IPS-NIHi7 (cell line): ENCODE measurements around the gene CARD11.
"Not testable (repeated sequence)": the region's sequence is repeated elsewhere in the genome, so short reads cannot be mapped to it uniquely, and the experiment has no call there.

ENCODE experiments used
- DNase-seq: peaks from one replicate; pipeline ENCODE4 v3.0.0; 2012; ENCODE audit warnings: mixed read lengths; ENCODE audit errors: extremely low spot score

CARD11 gene

GRCh38 chr7:2964208-2964607, 79.5 kb downstream of the CARD11 start:
- DNase-seq = no peak

DNA sequence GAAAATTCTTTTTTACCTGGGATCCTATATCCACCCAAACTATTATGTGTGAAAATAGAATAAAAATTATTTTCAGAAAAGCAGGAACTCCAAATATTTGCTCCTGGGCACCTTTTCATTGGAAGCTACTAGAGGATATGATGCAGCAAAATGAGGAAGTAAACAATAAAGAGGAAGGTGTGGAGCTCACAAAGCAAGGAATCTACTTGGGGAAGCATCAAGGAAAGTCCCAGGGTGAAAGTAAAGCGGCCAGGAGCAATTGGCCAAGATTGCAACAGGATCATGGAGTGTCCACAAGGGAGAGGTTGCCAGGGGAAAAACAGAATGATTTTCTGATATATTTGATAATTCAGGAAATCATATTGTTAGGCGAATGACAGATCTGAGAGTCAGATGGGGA, 80.8 kb downstream of the CARD11 start:
- no peak for DNase-seq

DNA sequence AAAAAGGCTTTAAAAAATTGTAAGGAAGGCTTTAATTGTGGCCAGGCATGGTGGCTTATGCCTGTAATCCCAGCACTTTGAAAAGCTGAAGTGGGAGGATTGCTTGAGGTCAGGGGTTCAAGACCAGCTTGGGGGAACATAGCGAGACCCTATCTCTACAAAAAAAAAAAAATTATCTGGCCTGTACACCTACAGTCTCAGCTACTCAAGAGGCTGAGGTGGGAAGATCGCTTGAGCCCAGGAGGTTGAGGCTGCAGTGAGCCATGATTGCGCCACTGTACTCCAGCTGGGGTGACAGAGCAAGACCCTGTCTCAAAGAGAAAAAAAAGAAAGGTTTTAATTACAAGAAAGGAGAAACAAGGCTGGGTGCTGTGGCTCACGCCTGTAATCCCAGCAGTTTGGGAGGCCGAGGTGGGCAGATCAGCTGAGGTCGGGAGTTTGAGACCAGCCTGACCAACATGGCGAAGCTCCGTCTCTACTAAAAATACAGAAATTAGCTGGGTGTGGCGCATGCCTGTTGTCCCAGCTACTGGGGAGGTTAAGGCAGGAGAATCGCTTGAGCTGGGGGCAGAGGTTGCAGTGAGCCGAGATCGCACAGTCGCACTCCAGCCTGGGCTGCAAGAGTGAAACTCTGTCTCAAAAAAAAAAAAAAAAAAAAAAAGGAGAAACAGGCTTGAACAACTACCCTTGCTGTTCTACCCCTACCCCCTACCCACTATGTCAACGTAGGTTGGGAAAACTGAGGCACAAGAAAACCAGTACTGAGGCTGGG, 83.7 kb downstream of the CARD11 start:
- no peak for DNase-seq

- no peak for DNase-seq
Measured at GRCh38 chr7:2959103-2959680, 84.5 kb downstream of the CARD11 start.

DNA sequence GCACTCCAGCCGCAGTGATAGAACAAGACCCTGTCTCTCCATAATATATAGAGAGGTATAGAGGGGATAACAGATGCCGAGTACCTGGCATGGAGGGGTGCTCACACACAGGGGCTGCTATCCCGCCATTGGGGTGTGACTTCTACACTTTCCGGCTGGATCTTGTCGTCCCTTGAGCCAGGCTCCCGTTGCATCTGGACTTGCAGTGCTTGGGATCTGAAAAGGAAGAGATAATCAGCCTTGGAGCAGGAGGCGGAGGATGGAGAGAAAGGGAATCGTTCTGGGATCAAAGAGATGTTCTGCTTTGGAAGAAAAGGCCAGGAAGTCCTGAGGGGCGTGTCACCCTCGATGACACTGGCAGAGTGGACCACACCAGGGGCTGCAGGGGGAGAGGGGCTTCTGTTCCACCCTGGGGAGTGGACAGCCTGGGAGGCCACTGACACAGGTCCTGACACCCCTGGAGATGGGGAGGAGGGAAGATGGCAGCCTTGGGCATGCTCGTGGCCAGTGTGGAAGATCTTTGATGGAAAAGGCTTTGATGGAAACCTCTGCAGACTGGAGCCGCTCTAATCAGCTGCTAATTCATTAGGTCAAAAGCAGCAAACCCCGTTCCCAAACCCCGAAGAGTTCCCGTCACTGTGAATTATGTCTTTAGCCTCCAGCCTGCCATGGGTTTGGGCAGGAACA, 85.1 kb downstream of the CARD11 start:
- DNase-seq = no peak

DNA sequence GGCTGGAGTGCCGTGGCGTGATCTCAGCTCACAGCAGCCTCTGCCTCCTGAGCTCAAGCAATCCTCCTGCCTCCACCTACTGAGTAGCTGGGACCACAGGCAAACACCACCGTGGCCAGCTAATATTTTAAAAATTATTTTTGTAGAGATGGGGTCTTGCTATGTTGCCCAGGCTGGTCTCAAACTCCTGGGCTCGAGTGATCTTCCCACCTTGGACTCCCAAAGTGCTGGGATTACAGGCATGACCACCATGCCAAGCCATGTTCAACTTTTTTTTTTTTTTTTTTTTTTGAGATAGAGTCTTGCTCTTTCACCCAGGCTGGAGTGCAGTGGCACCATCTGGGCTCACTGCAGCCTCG, 86.3 kb downstream of the CARD11 start:
- DNase-seq = not testable (repeated sequence)

- DNase-seq = no peak
Measured at GRCh38 chr7:2956526-2957368, 86.9 kb downstream of the CARD11 start.

DNA sequence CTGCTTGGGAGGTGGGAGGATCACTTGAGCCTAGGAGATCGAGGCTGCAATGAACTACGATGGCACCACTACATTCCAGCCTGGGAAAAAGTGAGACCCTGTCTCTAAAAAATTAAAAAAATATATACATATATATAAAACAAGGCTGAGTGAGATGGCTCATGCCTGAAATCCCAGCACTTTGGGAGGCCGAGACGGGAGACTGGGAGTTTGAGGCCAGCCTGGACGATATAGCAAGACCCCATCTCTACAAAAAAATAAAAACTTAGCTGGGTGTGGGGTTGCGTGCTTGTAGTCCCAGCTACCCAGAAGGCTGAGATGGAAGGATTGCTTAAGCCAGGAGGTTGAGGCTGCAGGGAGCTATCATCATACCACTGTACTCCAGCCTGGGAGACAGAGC, 87.6 kb downstream of the CARD11 start:
- no peak for DNase-seq

DNA sequence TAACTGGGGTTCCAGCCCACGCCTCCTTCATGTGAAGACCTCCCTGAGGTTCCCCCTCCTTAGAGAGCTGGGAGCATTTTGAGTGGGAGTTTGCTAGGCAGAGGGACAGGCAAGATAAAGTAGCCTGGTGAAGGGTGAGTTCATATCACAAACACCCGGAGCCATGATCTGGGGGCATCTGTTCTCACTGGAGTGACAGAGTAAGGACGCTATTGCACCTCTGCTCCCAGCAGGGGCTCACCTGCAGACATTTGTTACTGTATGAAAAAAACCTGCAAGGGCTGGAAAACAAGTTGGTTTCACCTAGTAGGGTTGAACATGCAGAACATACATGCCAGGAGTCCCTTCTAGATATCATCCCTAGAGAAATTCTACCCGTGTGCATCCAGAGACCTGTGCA, 88.4 kb downstream of the CARD11 start:
- DNase-seq = no peak

- DNase-seq = no peak
Measured at GRCh38 chr7:2954433-2954853, 89.2 kb downstream of the CARD11 start.

- DNase-seq = no peak
Measured at GRCh38 chr7:2953588-2954407, 89.9 kb downstream of the CARD11 start.

- DNase-seq = no peak
Measured at GRCh38 chr7:2953099-2953498, 90.6 kb downstream of the CARD11 start.

- DNase-seq = no peak
Measured at GRCh38 chr7:2952316-2952715, 91.4 kb downstream of the CARD11 start.

GRCh38 chr7:2950578-2950977, 93.1 kb downstream of the CARD11 start:
- no peak for DNase-seq

- no peak for DNase-seq
Measured at GRCh38 chr7:2948749-2949148, 94.9 kb downstream of the CARD11 start.

DNA sequence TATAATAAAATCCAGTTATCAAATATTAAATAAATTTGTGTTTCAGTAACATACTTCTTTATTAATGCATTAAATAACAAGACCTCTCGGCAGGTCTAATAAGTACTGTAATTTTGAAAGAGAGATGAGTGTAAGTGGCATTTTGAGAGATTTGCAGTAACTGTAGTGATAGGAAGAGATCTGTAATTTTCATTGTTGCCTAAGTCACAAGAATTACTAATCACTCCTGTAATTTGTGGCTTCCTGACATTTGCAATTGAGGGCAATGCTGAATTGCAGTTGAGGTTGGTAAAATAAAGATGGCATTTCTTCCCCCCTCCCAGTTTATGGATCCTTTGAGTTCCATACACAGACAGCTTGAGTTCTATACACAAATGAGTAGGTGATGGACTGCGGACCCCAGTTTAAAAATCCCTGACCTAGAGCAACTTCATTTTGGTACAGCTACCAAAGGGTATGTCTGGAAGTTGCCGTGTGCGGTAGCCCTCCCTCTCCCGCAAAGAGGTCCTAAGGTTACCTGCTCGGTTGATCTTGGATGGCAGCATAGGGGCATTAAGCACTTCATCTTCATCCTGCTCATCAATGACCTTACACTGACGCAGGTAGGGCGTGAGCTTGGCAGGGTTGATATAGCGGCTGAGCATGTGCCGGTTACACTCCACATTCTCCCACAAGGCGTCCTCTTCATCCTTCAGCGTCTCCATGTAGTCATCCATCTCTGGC, 96.4 kb downstream of the CARD11 start:
- no peak for DNase-seq

- no peak for DNase-seq
Measured at GRCh38 chr7:2945171-2945570, 98.5 kb downstream of the CARD11 start.

DNA sequence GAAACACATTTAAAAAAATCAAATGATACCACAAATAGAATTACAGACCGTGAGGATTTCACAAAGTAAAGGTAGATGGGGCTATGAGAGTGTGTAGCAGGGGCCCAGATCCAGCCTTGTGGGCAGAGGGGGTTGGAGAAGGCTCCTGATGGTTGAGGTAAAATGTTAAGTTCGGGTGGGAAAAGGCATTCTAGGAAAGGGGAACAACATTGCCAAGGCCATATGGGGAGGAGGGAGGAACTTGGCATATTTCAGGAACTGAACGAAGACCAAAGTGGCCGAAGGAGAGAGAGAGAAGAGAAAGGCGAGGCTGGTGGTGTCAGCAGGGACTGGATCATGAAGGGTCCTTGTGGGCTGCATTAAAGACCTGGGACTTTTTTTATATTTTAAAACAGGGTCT, 98.9 kb downstream of the CARD11 start:
- DNase-seq = no peak

- no peak for DNase-seq
Measured at GRCh38 chr7:2943851-2944601, 99.6 kb downstream of the CARD11 start.
